Measurements from ENCODE around the gene SIRT3. TPM values are rescaled to one million over a fixed set of nuclear protein-coding genes. Genes with fewer than 3 reads are reported as not detected.
A peak's percentile ranks its signal among the peaks of the same experiment; 100 is the strongest.

Gene SIRT3
- total and polyA plus RNA-seq, 2 of the 13 experiments (the other 11 are each of a cell fraction or from before 2014, with no cell fraction given), result 15.1 to 18.2 TPM

- peak; percentile 98 for TF ChIP-seq ARID4A (CRISPR knock-in tag; IDR thresholded peaks at IDR 0.05; ENCODE audit: borderline replicate concordance)
- peak; percentile 72 for TF ChIP-seq NR2C2 (CRISPR knock-in tag; IDR thresholded peaks at IDR 0.05; ENCODE audit: borderline replicate concordance)
- peak; percentile 75; the same call in 1 of the 2 replicates for TF ChIP-seq KMT2A (CRISPR knock-in tag; IDR thresholded peaks at IDR 0.05)
- peak; percentile 89 for TF ChIP-seq DMAP1 (CRISPR knock-in tag; IDR thresholded peaks at IDR 0.05)
- no peak for TF ChIP-seq ZNF567 (CRISPR knock-in tag; IDR thresholded peaks at IDR 0.05; ENCODE audit: borderline replicate concordance)
- peak; percentile 54; the same call in 1 of the 2 replicates for TF ChIP-seq TARDBP (CRISPR knock-in tag; IDR thresholded peaks at IDR 0.05)
- TF ChIP-seq KLF12 (CRISPR knock-in tag; IDR thresholded peaks at IDR 0.05; ENCODE audit: borderline replicate concordance), result peak; percentile 82; the same call in 1 of the 2 replicates
- peak; percentile 90 for TF ChIP-seq ZSCAN29 (CRISPR knock-in tag; conservative IDR thresholded peaks at IDR 0.05)
- TF ChIP-seq ZNF18 (CRISPR knock-in tag; IDR thresholded peaks at IDR 0.05; ENCODE audit: insufficient replicate concordance), result no peak
- no peak for TF ChIP-seq ZNF260 (CRISPR knock-in tag; IDR thresholded peaks at IDR 0.05; ENCODE audit: borderline replicate concordance, low read depth)
- TF ChIP-seq ZNF225 (CRISPR knock-in tag; IDR thresholded peaks at IDR 0.05), result 0 out of 2 replicates have a peak, but pooled peaks have one; percentile 18
- peak; percentile 94 for TF ChIP-seq PHF8 (CRISPR knock-in tag; IDR thresholded peaks at IDR 0.05)
- TF ChIP-seq ZNF574 (CRISPR knock-in tag; IDR thresholded peaks at IDR 0.05), result peak; percentile 89
- TF ChIP-seq PAXIP1 (CRISPR knock-in tag; conservative IDR thresholded peaks at IDR 0.05), result peak; percentile 66
- peak; percentile 53 for TF ChIP-seq RARA (CRISPR knock-in tag; IDR thresholded peaks at IDR 0.05)
- TF ChIP-seq ZNF652 (CRISPR knock-in tag; IDR thresholded peaks at IDR 0.05; ENCODE audit: borderline replicate concordance, low read depth), result no peak
- no peak for TF ChIP-seq GLI4 (CRISPR knock-in tag; IDR thresholded peaks at IDR 0.05; ENCODE audit: borderline replicate concordance)
Measured at GRCh38 chr11:207208-207862, 28.8 kb downstream of the SIRT3 start, which contains the start of the genes BET1L and RIC8A (continued).
